Stimulated activated CD4-positive, alpha-beta T cell treated with anti-CD3 and anti-CD28 coated beads, TNF-alpha, amount 100 ng/mL, for 24 hours (primary cell): ENCODE results near the gene CROCC.

Source experiments
- DNase-seq, 3 experiments: peaks; one replicate each; pipeline ENCODE4 v3.0.0-alpha.2; 2020; ENCODE audit warnings: low read depth in 3 of 3

Gene CROCC

DNA sequence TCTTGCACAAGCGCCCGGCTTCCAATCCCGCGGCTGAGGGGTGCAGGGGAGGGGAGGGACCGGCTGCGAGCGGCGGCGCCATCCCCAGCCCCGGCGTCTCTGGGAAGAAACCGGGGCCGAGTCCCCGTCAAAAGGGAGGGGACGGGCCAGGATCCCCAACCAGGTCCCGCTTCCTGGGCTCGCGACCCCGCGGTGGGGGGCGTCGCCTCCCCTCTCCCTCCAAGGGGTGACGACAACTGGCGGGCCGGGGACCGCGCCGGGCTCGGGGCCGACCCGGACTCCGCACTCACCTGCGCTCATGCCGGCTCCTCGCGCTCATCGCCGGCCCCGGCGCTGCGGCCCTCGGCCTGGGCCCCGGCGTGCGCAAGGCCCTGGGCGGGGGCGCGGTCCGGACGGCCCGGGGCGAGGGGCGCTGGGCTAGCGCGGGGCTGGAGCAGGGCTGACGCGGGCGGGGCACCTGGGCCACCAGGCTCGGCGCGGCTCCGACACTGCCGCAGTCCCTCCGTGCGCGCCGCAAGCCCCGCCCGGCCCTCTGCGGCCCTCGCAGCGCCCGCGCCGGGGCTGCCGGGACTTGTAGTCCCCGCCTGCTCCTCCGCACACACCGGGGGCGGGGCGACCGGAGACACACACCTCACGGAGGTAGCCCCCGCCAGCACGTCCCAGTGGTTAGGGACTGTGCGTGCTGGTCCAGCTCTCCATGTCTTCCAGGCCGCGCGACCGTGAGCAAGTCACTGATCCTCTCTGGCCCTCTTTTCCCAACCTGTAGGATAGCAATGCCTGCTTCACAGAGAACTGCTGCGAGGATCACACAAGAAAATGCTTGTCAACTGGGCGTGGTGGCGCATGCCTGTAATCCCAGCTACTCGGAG, 89.9 kb downstream of the CROCC start, which contains the start of gene ATP13A2:
Gene ATP13A2, minus strand, starts transcription at position 490 of the 869 bp plus-strand sequence. Its CDS starts 190 bp downstream, at position 300.
- DNase-seq: peak; percentile 65 to 82 (median 65)

DNA sequence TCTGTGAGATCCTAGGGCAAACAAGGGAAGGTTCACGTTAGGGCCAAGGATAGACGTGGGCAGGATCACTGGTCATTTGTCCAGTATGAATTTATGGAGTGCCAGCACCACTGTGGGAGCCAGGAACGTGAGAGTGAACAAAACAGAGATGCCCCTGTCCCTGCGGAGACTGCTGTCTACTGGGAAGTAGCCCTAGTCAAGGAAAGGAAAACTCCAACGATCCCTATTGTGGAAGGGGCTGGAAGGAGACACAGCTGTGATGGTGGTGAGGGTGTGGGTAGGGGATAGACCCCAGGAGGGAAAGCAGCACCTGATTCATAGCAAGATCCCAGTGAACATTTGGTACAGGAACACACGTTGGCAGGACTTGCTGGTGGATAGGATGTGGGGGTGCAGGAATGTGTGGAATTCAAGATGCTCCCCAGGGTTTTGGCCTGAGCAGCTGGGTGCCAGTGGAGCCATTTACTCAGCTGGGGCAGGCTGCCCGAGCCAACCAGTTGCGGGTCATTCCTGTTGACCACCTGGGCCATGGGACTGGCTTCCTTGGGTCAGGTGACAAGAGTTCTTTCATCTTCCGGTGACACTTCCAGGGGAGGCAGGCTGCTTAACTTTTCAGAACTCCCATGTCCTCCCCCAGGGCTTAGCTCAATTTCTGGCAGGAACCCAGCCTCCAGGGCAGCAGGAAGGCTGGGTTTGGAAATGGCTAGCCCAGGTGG, 91.2 kb downstream of the CROCC start:
- DNase-seq: no peak

DNA sequence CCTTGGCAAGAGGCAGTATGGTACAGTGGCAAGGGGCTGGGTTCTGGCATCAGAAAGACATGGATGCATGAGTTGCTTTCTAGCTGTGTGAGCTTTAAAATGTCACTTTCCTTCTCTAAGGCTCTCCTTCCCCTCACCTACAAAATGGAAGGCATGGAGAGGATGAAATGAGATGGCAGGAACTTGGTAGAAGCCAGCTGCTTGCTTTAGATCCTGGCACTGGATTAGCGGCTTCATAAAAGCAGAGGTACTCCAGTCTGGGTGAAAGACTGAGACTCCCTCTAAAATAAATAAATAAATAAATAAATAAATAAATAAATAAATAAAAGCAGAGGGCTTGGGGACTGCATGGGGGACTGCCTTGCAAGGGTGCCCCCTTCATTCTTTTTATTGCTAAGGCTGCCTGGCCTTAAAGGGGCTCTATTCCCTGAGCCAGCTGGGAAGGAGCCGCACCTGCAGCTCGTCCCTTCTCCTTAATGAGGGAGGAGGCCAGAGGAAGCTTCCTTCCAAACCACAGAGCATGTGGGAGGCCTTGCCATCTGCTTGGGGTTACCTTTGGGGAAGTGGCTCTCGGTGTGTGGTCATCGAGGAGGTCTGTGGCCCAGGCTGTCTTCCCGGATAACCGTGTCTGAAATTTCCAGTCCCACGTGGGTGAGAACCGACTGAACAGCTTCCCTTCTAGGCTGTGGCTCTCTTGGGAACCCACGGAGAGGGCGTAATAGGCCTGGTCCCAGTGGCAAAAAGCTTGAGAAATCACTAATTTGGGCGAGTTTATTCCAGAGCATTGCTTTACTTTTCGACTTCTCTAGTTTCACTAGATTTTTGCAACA, 92.0 kb downstream of the CROCC start:
- DNase-seq: no peak

DNA sequence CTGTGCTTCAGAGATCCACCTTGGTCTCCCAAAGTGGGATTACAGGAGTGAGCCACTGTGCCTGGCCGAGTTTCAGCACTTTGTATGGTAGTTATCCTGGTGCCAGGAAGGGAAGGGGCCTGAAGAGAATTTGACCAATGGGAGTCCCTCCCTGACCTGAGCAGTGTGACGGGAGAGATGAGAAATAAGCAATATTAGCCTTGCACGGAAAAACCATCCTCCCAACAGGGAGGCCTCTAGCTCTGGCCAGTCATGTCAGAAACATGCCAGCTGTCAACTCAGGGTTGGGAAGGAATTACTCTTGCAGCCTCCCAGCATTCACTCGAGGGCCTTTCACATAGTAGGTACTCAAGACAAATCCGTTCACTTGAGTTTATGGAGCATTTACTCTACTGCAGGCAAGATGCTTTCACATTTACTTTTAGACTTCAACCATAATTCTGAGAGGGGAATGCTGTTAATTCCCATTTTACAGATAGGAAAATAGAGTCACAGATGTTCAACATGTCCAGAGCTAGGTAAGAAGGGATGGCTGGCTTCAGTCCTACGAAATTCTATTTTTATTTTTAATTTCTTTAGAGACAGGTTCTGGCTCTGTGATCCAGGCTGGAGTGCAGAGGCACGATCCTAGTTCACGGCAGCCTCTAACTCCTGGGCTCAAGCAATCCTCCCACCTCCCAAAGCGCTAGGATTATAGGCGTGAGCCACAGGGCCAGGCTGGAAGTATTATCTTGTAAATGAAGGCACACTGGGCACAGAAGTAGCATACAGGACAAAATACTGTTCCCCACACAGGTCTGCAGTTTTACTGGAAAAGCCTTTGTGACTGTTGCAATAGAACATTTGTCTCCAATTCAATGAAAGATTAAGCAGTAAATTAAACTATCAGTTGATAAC, 93.2 kb downstream of the CROCC start:
- DNase-seq: no peak

DNA sequence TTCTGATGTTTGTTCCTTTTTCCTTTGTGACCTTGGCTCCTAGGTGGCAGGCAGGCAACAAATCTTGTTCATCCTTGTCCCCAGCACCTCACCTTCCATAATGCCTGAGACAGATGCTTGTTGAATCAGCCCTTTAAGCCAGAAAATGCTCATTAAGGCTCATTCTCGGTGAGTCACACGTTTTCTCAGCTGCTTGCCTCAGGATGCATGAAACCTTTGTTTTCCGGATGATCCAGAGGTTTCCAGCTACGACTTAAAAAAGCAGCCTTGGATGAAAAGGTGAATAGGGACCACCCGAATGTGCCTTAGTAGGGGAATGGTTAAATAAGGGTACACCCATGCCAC, 94.6 kb downstream of the CROCC start:
- no peak for DNase-seq

DNA sequence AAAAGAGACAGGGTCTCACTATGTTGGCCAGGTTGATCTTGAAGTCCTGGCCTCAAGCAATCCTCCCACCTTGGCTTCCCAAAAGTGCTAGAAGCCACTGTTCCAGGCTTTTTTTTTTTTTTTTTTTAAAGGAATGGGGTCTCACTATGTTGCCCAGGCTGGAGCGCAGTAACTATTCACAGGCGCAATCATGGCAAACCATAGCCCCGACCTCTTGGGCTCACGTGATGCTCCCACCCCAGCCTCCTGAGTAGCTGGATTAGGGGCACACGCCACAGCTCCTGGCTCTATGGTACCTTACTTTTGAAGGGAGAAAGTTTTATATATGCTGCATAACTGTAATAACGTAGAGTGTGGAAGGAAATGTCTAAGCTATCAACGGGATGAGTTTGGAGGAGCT, 95.7 kb downstream of the CROCC start:
- DNase-seq: no peak

DNA sequence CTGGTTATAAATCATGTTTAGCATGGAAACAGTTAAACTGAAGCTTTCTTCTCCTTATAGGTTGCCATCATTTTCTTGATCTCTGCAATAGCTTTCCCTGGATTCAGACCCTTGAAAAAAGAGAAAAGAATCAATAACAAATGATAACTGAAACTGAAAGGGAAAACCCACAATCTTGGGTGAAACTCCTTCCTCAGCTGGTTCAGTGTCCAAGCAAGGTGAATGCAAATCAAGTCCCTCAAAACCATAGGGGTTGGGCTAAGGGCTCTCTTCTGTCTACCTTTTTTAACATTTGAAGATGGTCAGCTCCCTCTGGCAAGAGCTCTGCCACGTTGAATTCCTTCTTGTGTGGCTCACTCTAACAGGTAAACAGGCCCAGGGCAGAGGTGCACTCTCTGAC, 97.1 kb downstream of the CROCC start:
- DNase-seq: no peak

DNA sequence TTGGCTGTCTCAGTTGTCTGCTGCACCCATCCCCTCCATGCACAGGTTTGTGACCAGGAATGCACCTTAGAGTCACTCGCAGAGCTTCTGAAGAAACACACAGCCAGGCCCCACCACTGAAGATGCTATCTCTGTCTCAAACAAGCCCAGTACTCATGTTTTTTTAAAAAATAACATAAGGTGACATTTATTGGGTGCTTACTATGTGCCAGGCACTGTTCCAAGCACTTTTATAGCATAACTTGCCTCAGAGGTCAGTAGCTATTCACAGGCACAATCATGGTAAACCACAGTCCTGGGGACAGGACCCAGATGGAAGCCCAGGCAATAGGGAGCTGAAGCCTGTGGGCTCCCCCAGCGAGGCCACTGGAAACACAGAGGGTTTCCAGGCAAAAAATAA, 98.8 kb downstream of the CROCC start:
- DNase-seq: no peak

DNA sequence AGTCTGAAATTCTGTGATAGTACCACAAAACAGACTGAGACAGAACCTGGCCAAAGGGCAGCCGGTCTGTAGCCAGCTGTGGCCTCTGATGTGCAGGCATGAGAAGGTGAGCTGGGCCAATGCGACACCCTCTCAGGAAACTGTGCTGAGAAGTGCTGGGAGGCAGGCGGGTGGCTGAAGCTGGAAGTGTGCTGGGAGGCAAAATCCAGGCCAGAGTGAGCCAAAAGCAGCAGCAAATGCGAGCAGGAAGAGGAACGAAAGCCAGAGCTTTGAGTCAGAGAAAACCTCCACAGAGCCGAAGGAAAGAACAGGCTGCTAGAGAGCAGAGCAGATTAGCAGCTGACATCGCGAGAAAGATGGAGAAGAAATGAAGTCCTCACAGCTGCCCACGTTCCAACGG, 100.2 kb downstream of the CROCC start:
- DNase-seq: no peak
